HUES64 (cell line): Measurements from ENCODE around the gene SCMH1. TPM values are rescaled to one million over a fixed set of nuclear protein-coding genes. Genes with fewer than 3 reads are reported as not detected.

Experiments
- H3K27ac ChIP-seq: 2 replicates; pipeline ENCODE4 v1.7.0; 2013; ENCODE audit warnings: low read depth, low read length, inconsistent platforms
- H3K27me3 ChIP-seq: 2 replicates; pipeline ENCODE4 v1.6.1; 2013; ENCODE audit warnings: mild to moderate bottlenecking, low read length; ENCODE audit not compliant: insufficient read depth
- H3K36me3 ChIP-seq: 2 replicates; pipeline ENCODE4 v1.6.1; 2013; ENCODE audit warnings: mild to moderate bottlenecking, low read length; ENCODE audit not compliant: insufficient read depth
- H3K4me1 ChIP-seq: 2 replicates; pipeline ENCODE4 v1.6.1; 2013; ENCODE audit warnings: mild to moderate bottlenecking, low read length, moderate library complexity; ENCODE audit not compliant: insufficient read depth
- H3K4me3 ChIP-seq: 2 replicates; pipeline ENCODE4 v1.5.1; 2013; ENCODE audit warnings: mild to moderate bottlenecking, low read length, moderate library complexity
- H3K9ac ChIP-seq: 2 replicates; pipeline ENCODE4 v1.6.1; 2013; ENCODE audit warnings: mild to moderate bottlenecking, low read depth, low read length
- H3K9me3 ChIP-seq: 2 replicates; pipeline ENCODE4 v1.6.1; 2013; ENCODE audit warnings: low read depth, low read length; ENCODE audit not compliant: insufficient read depth
- WGBS: fragments of 150-250, 120-280 bp; methylation state at CpG from one replicate; pipeline ENCODE4 v1.1.7; 2013; ENCODE audit warnings: missing lambda C conversion rate; 5-methylcytosine and 5-hydroxymethylcytosine counted together
- polyA plus RNA-seq, 2 experiments: library from polyadenylated mRNA; stranded (reverse); fragments of 50-300 nt; gene quantifications; one replicate each; pipeline ENCODE4 v1.2.3, GENCODE V29; 2013

SCMH1 gene
- polyA plus RNA-seq (2013, experiment 1 of 2) = 15.8 TPM
- polyA plus RNA-seq (2013, experiment 2 of 2) = 20.2 TPM

GRCh38 chr1:41241749-41242341 lies at the start of gene SCMH1:
Gene SCMH1 (minus strand): TSS chr1:41242306. CDS start chr1:41186133, 56,173 bp downstream.
- Histone ChIP-seq H3K36me3 (no peaks in the 10 kb centered on the region), H3K27me3 (peaks cover 31% of the 10 kb centered on the region), H3K27ac (peak within 1 kb of the TSS; percentile 13; the same call in 1 of the 2 replicates), H3K4me1 (peaks cover 15% of the 10 kb centered on the region; the same call in 1 of the 2 replicates), H3K4me3 (peak within 1 kb of the TSS; percentile 70), H3K9me3 (no peaks in the 10 kb centered on the region), H3K9ac (peak within 1 kb of the TSS; percentile 79)
- WGBS = under 1% methylated on average over 85 of the region's 85 CpGs

DNA sequence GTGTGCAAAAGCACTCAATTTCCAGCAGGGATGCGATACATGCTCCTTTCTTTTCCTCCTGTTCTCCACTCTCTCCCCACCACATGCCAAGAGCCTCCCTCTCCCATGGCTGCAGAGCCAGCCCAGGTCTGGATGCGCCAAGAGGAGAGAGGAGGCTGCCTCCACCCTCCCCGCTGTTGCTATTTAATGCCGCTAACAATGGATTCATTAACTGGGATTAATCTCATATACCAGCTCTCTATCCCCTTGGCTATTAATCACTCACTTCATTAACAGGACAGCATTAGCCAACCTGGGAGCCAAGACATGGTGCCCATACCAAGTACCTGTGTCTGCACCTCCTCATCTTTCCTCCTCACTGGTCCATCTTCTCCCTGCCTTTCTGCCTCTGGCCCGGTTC lies 49.1 kb upstream of the SCMH1 start:
- Histone ChIP-seq H3K27me3 (peaks cover 11% of the 10 kb centered on the region), H3K4me1 (peaks cover 9% of the 10 kb centered on the region), H3K9ac (no peak overlapping the region), H3K9me3 (no peaks in the 10 kb centered on the region), H3K27ac (no peak overlapping the region), H3K4me3 (no peak overlapping the region), H3K36me3 (no peaks in the 10 kb centered on the region)
- WGBS = 90% methylated on average over 5 of the region's 5 CpGs

DNA sequence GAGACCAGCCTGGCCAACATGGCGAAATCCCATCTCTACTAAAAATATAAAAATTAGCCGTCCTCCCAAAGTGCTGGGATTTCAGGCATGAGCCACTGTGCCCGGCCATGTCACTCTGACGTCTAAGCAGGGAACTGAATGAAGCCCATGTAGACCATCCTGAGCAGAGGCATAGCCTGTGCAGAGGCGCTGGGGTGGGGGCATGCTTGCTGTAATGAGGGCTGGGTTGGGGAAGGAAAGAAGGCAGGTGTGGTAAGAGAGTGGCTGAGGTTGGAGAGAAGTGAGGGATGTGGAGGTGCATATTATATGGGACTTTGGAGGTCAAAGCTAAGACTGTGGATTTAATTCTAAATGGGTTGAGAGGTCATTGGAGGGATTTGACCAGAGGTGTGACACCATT lies 47.1 kb upstream of the SCMH1 start:
- Histone ChIP-seq H3K4me3 (no peak overlapping the region), H3K9ac (no peak overlapping the region), H3K27me3 (peaks cover 14% of the 10 kb centered on the region), H3K9me3 (no peaks in the 10 kb centered on the region), H3K36me3 (no peaks in the 10 kb centered on the region), H3K4me1 (peaks cover 15% of the 10 kb centered on the region), H3K27ac (no peak overlapping the region)
- whole genome bisulfite sequencing = 91% methylated on average over 5 of the region's 5 CpGs

DNA sequence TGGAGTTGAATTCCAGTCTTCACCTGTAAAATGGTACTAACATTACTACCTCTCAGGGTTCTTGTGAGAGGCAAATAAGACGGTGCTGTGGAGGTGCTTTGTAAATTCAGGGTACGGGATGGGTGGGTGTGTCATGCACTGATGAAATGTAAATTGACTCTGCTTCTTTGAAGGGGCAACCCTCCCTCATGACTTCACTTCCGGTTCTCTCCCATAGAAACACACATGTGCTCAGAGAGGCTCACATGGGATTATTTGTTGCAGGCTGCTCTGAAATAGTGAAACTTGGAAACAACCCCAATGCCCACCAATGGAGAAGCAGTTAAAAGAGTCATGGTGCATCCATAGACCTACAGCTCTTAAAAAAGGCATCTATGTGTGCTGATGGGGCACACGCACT lies 44.9 kb upstream of the SCMH1 start:
- Histone ChIP-seq H3K4me3 (no peak overlapping the region), H3K9me3 (no peaks in the 10 kb centered on the region), H3K27ac (no peak overlapping the region), H3K9ac (no peak overlapping the region), H3K27me3 (peaks cover 14% of the 10 kb centered on the region), H3K4me1 (peaks cover 15% of the 10 kb centered on the region), H3K36me3 (no peaks in the 10 kb centered on the region)
- WGBS = 74% methylated on average over 3 of the region's 4 CpGs

DNA sequence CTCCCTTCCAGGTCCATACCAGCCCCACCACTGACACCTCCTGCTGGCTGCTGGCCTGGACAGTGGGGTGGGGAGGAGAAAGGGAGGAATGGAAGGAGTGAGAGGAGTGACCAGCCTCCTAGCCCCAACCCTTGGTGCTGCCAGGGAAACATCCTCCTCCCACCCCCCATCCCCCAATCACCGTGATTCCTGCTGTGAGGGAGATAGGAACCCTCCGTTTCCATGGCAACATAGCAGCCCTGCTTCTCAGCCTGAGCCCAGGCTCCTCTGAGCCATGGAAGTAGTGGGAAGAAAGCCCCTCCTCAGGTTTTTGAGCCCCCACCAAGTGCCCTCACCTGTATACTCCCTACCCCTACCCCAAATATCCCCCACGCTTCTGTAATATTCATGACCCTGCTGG lies 44.4 kb upstream of the SCMH1 start:
- 17% methylated on average over 3 of the region's 3 CpGs for WGBS
- H3K4me3 ChIP-seq = no peak overlapping the region

GRCh38 chr1:41285818-41286217 lies 43.7 kb upstream of the SCMH1 start:
- peaks cover 5% of the 10 kb centered on the region for H3K27me3 ChIP-seq
- H3K27ac ChIP-seq = no peak overlapping the region
- WGBS = 87% methylated on average over 4 of the region's 4 CpGs
- no peak overlapping the region for H3K9ac ChIP-seq
- H3K9me3 ChIP-seq = no peaks in the 10 kb centered on the region
- no peak overlapping the region for H3K4me3 ChIP-seq
- H3K4me1 ChIP-seq = peaks cover 15% of the 10 kb centered on the region
- H3K36me3 ChIP-seq = no peaks in the 10 kb centered on the region

More for the DNA sequence above, 44.4 kb upstream of the SCMH1 start:
- Histone ChIP-seq H3K9ac (no peak overlapping the region), H3K36me3 (no peaks in the 10 kb centered on the region), H3K9me3 (no peaks in the 10 kb centered on the region), H3K27ac (no peak overlapping the region), H3K4me1 (peaks cover 15% of the 10 kb centered on the region), H3K27me3 (peaks cover 12% of the 10 kb centered on the region)

GRCh38 chr1:41284121-41284520 lies 42.0 kb upstream of the SCMH1 start:
- Histone ChIP-seq H3K4me3 (no peak overlapping the region), H3K9ac (no peak overlapping the region), H3K27ac (no peak overlapping the region), H3K9me3 (no peaks in the 10 kb centered on the region), H3K36me3 (no peaks in the 10 kb centered on the region), H3K4me1 (peaks cover 15% of the 10 kb centered on the region), H3K27me3 (peaks cover 5% of the 10 kb centered on the region)
- WGBS = 96% methylated on average over 1 of the region's 2 CpGs

GRCh38 chr1:41282679-41283317 lies 40.7 kb upstream of the SCMH1 start:
- H3K27me3 ChIP-seq = peaks cover 5% of the 10 kb centered on the region
- no peaks in the 10 kb centered on the region for H3K9me3 ChIP-seq
- no peak overlapping the region for H3K4me3 ChIP-seq
- 58% methylated on average over 9 of the region's 9 CpGs for WGBS
- H3K4me1 ChIP-seq = peaks cover 15% of the 10 kb centered on the region
- H3K27ac ChIP-seq = no peak overlapping the region
- H3K36me3 ChIP-seq = no peaks in the 10 kb centered on the region
- H3K9ac ChIP-seq = no peak overlapping the region

DNA sequence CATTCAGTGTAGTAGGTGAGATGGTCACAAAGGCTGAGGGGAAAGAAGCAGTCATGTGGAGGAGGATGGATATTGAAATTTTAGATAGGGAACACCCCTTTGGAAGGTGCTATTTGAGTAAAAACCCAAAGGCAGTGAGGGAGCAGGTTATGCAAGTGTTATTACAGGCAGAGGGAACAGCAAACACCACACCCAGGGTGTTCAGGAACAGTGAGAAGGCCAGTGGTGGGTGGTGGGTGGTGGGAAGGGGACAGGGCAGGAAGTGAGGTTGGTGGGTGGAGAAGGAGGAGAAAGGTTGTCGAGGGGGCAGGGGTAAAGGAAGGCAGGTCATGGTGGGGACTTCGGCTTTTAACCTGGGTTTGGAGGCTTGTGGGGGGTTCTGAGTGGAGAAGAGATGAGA lies 39.2 kb upstream of the SCMH1 start:
- no peaks in the 10 kb centered on the region for H3K9me3 ChIP-seq
- H3K4me1 ChIP-seq = peaks cover 7% of the 10 kb centered on the region; the same call in 1 of the 2 replicates
- no peak overlapping the region for H3K9ac ChIP-seq
- 72% methylated on average over 2 of the region's 2 CpGs for WGBS
- H3K4me3 ChIP-seq = no peak overlapping the region
- no peak overlapping the region for H3K27ac ChIP-seq
- peaks cover 5% of the 10 kb centered on the region for H3K27me3 ChIP-seq
- H3K36me3 ChIP-seq = no peaks in the 10 kb centered on the region

- Histone ChIP-seq H3K9ac (no peak overlapping the region), H3K36me3 (no peaks in the 10 kb centered on the region), H3K27me3 (no peaks in the 10 kb centered on the region; the same call in 1 of the 2 replicates), H3K4me1 (no peaks in the 10 kb centered on the region), H3K9me3 (no peaks in the 10 kb centered on the region), H3K4me3 (no peak overlapping the region), H3K27ac (no peak overlapping the region)
- 91% methylated on average over 11 of the region's 11 CpGs for WGBS
Observed at GRCh38 chr1:41280202-41281032, 38.3 kb upstream of the SCMH1 start.

- 84% methylated on average over 3 of the region's 3 CpGs for WGBS
- Histone ChIP-seq H3K9ac (no peak overlapping the region), H3K36me3 (no peaks in the 10 kb centered on the region), H3K27ac (no peak overlapping the region), H3K4me1 (no peaks in the 10 kb centered on the region), H3K4me3 (no peak overlapping the region), H3K9me3 (no peaks in the 10 kb centered on the region), H3K27me3 (no peaks in the 10 kb centered on the region)
Observed at GRCh38 chr1:41278076-41278475, 36.0 kb upstream of the SCMH1 start.
